T-helper 22 cell (primary cell): ENCODE measurements around the gene ONECUT2.
"Not testable (repeated sequence)": the region's sequence is repeated elsewhere in the genome, so short reads cannot be mapped to it uniquely, and the experiment has no call there.

Experiments
- DNase-seq: peaks from one replicate; pipeline ENCODE4 v3.0.0-alpha.2; 2020; ENCODE audit warnings: low read depth

The ONECUT2 gene

GRCh38 chr18:57434536-57435494, at the start of gene ONECUT2:
ONECUT2 (plus strand) TSS chr18:57435374; CDS start chr18:57435717, 343 bp downstream.
- peak; percentile 35 for DNase-seq

DNA sequence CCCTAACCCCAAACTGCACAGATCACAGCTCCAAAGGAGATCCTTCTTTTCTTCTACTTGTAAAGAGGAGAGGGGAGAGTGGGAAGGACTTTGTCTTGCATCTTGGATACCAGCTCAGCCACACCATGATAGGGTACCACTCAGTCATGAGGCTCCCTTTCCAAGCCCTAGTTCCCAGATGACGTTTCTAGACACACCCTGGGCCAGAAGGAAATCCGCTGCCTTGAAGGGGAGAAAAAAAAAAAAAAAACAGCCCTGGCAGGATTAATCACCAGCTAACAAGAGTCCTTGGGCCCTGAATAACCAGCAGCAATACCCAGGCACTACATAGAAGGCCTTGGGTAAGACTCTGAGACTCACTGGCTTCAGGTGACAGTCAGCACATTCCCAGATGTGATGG, 45.9 kb upstream of the ONECUT2 start:
- DNase-seq, result no peak

DNA sequence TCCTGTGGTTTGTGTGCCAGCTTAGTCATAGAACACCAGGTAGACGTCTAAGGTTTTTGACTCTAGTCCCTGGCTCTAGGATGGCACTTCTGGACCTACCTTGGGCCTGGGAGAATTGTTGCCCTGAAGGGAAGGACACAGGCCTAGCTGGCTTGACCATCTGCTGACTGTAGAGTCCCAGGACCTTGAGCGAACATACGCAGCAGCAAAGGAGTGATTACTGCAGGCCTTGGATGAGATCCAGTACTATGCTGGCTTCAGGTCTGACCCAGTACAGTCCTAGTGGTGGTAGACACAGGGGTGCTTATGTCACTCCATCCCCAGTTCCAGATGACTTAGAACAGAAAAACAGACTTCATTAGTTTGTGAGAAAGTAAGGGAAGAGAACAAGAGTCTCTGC, 45.1 kb upstream of the ONECUT2 start:
- DNase-seq, result no peak

DNA sequence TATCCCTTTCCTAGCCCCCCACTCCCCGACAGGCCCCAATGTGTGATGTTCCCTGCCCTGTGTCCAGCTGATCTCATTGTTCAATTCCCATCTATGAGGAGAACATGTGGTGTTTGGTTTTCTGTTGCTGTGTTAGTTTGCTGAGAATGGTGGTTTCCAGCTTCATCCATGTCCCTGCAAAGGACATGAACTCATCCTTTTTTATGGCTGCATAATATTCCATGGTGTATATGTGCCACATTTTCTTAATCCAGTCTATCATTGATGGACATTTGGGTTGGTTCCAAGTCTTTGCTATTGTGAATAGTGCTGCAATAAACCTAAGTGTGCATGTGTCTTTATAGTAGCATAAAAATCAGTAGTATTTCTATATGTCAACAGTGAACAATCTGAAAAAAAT, 40.4 kb upstream of the ONECUT2 start:
- DNase-seq, result not testable (repeated sequence)

GRCh38 chr18:57396831-57397230, 38.3 kb upstream of the ONECUT2 start:
- not testable (repeated sequence) for DNase-seq

GRCh38 chr18:57397440-57398132, 37.6 kb upstream of the ONECUT2 start:
- DNase-seq, result no peak

DNA sequence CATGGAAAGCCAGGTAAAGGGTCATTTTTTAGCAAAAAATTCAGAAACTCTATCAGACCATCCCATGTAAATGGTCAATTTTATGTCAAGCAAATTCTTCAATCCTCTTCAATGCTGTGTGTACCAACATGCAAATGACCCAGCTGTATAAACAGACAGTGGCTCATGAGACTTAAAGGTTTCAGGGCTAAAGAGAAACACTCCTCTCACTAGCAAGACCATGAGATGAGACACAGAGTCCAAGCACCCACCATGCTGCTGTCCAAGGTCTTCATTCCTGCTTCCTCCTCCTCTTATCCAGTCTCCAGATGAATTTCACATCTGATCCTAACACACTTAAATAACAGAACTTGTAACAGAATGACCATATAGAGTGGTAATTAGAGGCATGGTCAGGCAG, 30.8 kb upstream of the ONECUT2 start:
- DNase-seq, result no peak

GRCh38 chr18:57409650-57410049, 25.5 kb upstream of the ONECUT2 start:
- no peak for DNase-seq

DNA sequence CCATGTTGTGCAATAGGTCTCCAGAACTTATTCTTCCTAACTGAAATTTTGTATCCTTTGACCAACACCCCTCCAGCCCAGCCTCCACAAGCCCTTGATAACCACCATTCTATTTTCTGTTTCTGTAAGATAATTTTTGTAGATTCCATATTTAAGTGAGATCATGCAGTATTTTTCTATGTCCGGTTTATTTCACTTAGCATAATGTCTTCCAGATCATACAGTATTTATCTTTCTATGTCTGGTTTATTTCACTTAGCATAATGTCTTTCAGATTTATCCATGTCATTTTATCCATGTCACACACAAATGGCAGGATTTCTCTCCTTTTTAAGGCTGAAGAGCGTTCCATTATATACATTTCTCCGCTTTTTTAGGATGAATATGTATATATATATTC, 24.4 kb upstream of the ONECUT2 start:
- no peak for DNase-seq

GRCh38 chr18:57416542-57416941, 18.6 kb upstream of the ONECUT2 start:
- DNase-seq, result no peak

- no peak for DNase-seq
Measured at GRCh38 chr18:57422313-57422872, 12.8 kb upstream of the ONECUT2 start.

DNA sequence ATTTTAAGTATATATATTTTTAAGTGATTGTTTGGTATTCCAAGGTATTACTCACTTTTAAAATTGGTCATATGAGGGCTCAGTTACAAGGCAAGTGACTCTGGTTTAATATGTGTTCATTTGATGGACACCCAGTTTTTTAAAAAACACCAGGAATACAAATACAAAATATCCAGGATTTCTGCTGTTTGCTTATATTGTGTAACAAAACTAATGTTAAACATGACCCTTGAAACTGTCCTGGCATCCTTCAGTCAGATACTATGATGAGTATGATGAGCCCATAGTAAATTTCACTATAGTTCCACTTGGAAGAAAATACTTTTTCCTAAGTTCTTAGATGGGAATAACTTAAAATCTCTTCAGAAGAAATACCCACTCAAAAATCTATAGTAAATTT, 11.4 kb upstream of the ONECUT2 start:
- no peak for DNase-seq

- DNase-seq, result no peak
Measured at GRCh38 chr18:57425096-57425495, 10.1 kb upstream of the ONECUT2 start.

DNA sequence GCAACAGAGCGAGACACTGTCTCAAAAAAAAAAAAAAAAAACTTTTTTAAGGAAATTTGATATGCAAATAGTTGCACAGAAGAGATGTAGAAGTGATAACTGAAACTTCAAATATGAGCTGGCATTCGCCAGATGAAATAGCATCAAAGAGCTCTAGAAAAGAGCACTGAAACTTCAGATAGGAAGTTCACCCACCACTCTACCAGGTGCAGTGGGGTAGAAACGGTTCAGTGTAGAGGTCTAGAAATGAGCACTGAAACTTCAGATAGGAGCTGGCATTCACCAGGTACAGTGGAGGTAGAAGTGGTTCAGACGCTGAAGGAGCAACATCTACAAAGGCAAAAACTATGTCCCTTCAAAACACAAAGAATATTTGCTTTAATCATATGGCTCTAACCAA, 9.0 kb upstream of the ONECUT2 start:
- DNase-seq, result no peak

GRCh38 chr18:57427429-57428201, 7.6 kb upstream of the ONECUT2 start:
- DNase-seq, result no peak

DNA sequence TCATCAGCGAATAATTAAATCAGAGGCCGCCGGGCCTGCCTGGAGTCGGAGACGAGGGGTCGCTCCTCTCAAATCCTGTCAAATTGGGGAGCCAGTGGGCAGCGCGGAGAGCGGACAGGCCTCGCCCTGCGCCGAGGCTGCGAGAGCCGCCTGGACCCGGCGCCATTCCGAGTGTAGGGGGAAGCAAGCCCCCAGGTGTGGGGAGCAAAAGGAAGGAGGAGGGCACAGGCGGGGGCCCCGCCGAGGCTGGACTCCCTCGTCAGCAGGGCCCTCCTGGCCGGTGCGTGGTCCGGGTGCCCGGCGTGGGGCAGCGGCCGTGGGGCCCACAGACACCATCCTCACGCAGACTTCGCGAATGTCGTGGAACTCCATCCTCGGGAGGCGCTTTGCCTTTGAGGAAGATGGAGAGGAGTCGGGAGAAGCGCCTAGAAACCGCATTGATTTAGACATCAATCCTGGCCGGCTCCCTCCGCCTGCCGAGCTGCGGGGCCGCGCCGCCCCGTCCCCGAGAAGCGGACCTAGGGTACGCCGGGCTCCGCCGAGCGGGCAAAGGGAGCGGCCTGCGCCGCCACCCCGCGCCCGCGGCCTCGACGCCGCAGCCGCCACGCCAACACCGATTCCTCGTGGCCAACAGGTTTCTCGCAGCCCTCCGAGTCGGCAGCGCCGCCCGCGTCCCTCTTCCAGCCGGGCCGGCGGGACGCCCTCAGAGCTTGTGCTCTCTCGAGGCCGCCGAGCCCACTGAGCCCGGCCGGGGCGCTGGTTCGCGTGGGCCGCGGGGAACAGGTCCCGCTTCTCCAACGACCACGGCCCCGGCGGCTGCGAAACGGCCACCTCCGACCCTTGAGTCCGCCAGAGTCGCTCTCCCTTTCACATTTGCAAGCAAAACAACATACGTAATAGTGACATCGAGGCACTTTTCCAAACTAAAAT, 6.7 kb upstream of the ONECUT2 start:
- no peak for DNase-seq

DNA sequence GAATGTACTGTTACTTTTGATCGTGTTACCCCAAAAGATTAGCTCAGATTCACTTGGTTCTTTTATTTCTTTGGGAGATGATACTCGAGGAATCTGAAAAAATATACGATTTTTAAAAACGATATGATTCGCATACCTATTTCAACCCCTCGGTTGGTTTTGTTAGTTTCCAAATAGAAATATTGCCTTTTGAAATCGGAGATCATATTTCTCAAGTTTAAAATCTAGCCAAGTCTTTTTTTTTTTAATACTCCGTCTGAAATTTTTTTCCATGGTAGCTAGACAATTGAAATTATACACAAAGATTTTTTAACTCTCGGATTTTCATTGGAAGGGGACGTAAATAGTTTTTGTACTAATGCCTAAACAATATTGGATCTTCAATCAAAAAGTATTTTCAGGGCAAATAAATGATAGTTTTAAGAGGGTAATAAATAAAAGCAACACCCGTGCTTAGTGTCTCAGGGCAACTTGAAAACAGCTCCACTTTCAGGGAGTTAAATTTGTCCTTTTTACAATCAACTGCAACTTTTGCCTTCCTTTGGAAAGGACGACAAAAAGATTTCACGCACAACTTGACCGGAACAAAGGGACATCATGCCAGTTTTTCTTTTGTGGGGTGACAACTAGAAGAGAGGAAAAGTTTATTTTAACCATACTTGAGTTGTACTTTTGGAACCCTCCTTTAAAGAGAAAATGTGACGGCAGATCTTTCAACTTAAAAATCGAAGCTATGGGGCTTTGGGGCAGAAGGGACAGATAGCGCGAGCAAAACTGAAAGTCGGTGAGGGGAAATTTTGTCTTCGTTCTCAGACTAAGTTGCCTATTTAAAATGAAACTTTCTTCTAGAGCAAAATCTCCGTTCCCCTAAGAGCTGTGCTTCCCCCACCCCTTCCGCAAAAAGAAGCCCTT, 5.8 kb upstream of the ONECUT2 start:
- DNase-seq, result no peak

- DNase-seq, result no peak
Measured at GRCh38 chr18:57430079-57431001, 4.8 kb upstream of the ONECUT2 start.

DNA sequence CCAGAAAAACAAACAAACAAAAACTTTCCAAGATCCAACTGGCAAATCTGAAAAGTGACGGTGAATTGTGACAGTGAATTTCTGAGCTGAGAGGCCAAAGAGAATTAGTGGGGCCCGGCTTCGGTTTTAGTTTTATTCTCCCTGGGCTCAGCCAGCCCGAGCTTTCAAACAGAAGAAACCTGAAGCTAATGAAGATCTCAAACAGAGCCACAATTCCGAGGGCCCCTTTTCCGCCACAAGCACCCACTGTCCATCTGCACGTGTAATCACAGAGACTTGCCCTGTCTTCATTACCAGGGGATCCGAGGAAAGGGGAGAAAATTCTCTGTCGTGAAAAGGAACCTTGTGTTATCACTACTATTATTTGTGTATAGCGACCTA, 4.2 kb upstream of the ONECUT2 start:
- DNase-seq, result no peak
